Measurements from ENCODE around the gene MKNK1.

MKNK1 gene

GRCh38 chr1:46515576-46515975, 88.5 kb downstream of the MKNK1 start:
- Histone ChIP-seq H3K4me1 (ENCODE audit: control insufficient read depth, insufficient read depth, low read length) (peaks cover 10% of the 10 kb centered on the region), H3K4me3 (ENCODE audit: low read length) (no peak overlapping the region), H3K9me3 (ENCODE audit: control insufficient read depth, low read length) (no peaks in the 10 kb centered on the region), H3K36me3 (ENCODE audit: control insufficient read depth, insufficient read depth, low read length, severe bottlenecking) (no peaks in the 10 kb centered on the region), H3K9ac (ENCODE audit: low read length) (no peak overlapping the region), H3K27me3 (replicated peaks; ENCODE audit: control insufficient read depth, insufficient read depth, low read length) (peaks cover 42% of the 10 kb centered on the region)
- no peak for DNase-seq (ENCODE audit: low read depth)

GRCh38 chr1:46513536-46513935, 90.5 kb downstream of the MKNK1 start:
- Histone ChIP-seq H3K4me1 (ENCODE audit: control insufficient read depth, insufficient read depth, low read length) (no peaks in the 10 kb centered on the region), H3K9ac (ENCODE audit: low read length) (no peak overlapping the region), H3K4me3 (ENCODE audit: low read length) (no peak overlapping the region), H3K9me3 (ENCODE audit: control insufficient read depth, low read length) (no peaks in the 10 kb centered on the region), H3K36me3 (ENCODE audit: control insufficient read depth, insufficient read depth, low read length, severe bottlenecking) (no peaks in the 10 kb centered on the region), H3K27me3 (replicated peaks; ENCODE audit: control insufficient read depth, insufficient read depth, low read length) (peaks cover 37% of the 10 kb centered on the region)
- no peak for DNase-seq (ENCODE audit: low read depth)

DNA sequence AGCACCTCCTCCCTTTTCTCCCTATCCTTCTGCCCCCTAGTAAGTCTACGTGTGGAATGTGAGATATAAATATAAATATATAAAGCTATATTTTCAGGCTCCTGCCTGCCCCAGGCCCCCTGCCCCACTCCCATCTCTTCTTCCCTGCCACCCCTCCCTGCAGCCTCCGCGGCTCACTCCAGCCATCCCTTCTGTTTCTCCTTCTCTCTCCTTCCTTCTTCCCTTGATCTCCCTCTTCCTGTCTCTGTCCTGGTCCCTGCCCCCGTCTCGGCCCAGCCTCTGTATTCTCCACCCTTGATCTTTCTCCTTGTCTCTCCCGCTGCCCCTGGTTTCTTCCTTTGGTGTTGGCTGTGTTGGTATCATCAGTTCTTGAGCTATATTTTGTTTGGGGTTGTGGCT, 91.3 kb downstream of the MKNK1 start:
- DNase-seq (ENCODE audit: low read depth) = no peak
- Histone ChIP-seq H3K9ac (ENCODE audit: low read length) (no peak overlapping the region), H3K36me3 (ENCODE audit: control insufficient read depth, insufficient read depth, low read length, severe bottlenecking) (no peaks in the 10 kb centered on the region), H3K9me3 (ENCODE audit: control insufficient read depth, low read length) (no peaks in the 10 kb centered on the region), H3K4me1 (ENCODE audit: control insufficient read depth, insufficient read depth, low read length) (no peaks in the 10 kb centered on the region), H3K27me3 (replicated peaks; ENCODE audit: control insufficient read depth, insufficient read depth, low read length) (peaks cover 30% of the 10 kb centered on the region), H3K4me3 (ENCODE audit: low read length) (no peak overlapping the region)

DNA sequence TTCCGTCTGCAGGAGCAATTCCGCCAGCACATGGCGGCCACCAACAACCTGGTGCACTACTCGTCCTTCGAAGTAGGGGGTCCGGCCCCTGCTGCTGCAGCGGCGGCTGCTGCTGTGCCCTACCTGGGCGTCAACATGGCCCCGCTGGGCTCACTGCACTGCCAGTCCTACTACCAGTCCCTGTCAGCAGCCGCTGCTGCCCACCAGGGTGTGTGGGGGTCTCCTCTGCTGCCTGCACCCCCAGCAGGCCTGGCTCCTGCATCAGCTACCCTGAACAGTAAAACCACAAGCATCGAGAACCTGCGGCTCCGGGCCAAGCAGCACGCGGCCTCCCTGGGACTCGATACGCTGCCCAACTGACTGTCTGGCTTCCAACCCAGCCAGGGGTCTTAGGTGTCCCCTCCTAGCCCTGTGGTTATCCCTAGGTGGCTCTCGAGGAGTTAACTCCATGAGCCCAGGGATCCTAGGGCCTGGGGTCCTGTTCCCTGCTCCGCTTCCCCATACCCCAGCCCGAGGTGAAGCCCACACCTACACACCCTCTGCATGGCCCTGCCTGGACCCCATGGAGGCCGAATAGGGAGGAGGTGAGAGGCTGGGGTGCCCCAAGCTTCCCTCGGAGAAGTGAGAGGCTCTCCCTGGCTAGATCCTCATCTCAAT, 91.8 kb downstream of the MKNK1 start:
- DNase-seq (ENCODE audit: low read depth) = no peak
- Histone ChIP-seq H3K4me1 (ENCODE audit: control insufficient read depth, insufficient read depth, low read length) (peaks cover 3% of the 10 kb centered on the region), H3K9ac (ENCODE audit: low read length) (no peak overlapping the region), H3K9me3 (ENCODE audit: control insufficient read depth, low read length) (no peaks in the 10 kb centered on the region), H3K4me3 (ENCODE audit: low read length) (no peak overlapping the region), H3K36me3 (ENCODE audit: control insufficient read depth, insufficient read depth, low read length, severe bottlenecking) (no peaks in the 10 kb centered on the region), H3K27me3 (replicated peaks; ENCODE audit: control insufficient read depth, insufficient read depth, low read length) (peaks cover 28% of the 10 kb centered on the region)

- no peak for DNase-seq (ENCODE audit: low read depth)
- Histone ChIP-seq H3K4me1 (ENCODE audit: control insufficient read depth, insufficient read depth, low read length) (peaks cover 13% of the 10 kb centered on the region), H3K9ac (ENCODE audit: low read length) (no peak overlapping the region), H3K27me3 (replicated peaks; ENCODE audit: control insufficient read depth, insufficient read depth, low read length) (peaks cover 28% of the 10 kb centered on the region), H3K4me3 (ENCODE audit: low read length) (no peak overlapping the region), H3K36me3 (ENCODE audit: control insufficient read depth, insufficient read depth, low read length, severe bottlenecking) (no peaks in the 10 kb centered on the region), H3K9me3 (ENCODE audit: control insufficient read depth, low read length) (no peaks in the 10 kb centered on the region)
Observed at GRCh38 chr1:46510998-46511365, 93.1 kb downstream of the MKNK1 start.

- H3K36me3 ChIP-seq (ENCODE audit: control insufficient read depth, insufficient read depth, low read length, severe bottlenecking) = no peaks in the 10 kb centered on the region
- no peak overlapping the region for H3K4me3 ChIP-seq (ENCODE audit: low read length)
- peaks cover 13% of the 10 kb centered on the region for H3K4me1 ChIP-seq (ENCODE audit: control insufficient read depth, insufficient read depth, low read length)
- no peaks in the 10 kb centered on the region for H3K9me3 ChIP-seq (ENCODE audit: control insufficient read depth, low read length)
- no peak overlapping the region for H3K9ac ChIP-seq (ENCODE audit: low read length)
- DNase-seq (ENCODE audit: low read depth) = no peak
- peaks cover 23% of the 10 kb centered on the region for H3K27me3 ChIP-seq (replicated peaks; ENCODE audit: control insufficient read depth, insufficient read depth, low read length)
Observed at GRCh38 chr1:46510341-46510997, 93.6 kb downstream of the MKNK1 start.

- no peak overlapping the region for H3K4me3 ChIP-seq (ENCODE audit: low read length)
- H3K27me3 ChIP-seq (replicated peaks; ENCODE audit: control insufficient read depth, insufficient read depth, low read length) = peaks cover 9% of the 10 kb centered on the region
- H3K9me3 ChIP-seq (ENCODE audit: control insufficient read depth, low read length) = no peaks in the 10 kb centered on the region
- no peaks in the 10 kb centered on the region for H3K36me3 ChIP-seq (ENCODE audit: control insufficient read depth, insufficient read depth, low read length, severe bottlenecking)
- H3K4me1 ChIP-seq (ENCODE audit: control insufficient read depth, insufficient read depth, low read length) = peaks cover 13% of the 10 kb centered on the region
- DNase-seq (ENCODE audit: low read depth) = no peak
- H3K9ac ChIP-seq (ENCODE audit: low read length) = no peak overlapping the region
Observed at GRCh38 chr1:46508757-46509156, 95.3 kb downstream of the MKNK1 start.
